ENCODE data around the gene STAC.

- TF ChIP-seq CTCF (IDR thresholded peaks at IDR 0.05) (no peak), POLR2A (IDR thresholded peaks at IDR 0.05) (no peak), POLR2AphosphoS5 (IDR thresholded peaks at IDR 0.05) (no peak)
Observed at GRCh38 chr3:36482880-36483279, 102.6 kb downstream of the STAC start.

Measured in breast epithelium (tissue), 3 donors.